Ovary (tissue), 3 donors: ENCODE data around the gene SLC22A13.
"Not testable (repeated sequence)": the region's sequence is repeated elsewhere in the genome, so short reads cannot be mapped to it uniquely, and the experiment has no call there.

Experiments used
- CTCF ChIP-seq, 3 donors: fragments of 450-650 bp in 2 of 3; fragments of 200-600 bp in 1 of 3; IDR thresholded peaks; one replicate each; pipeline versions ENCODE4 v1.5.1 to v1.8.0; 2016 to 2022; ENCODE audit warnings: antibody characterized with exemption in 3 of 3, mild to moderate bottlenecking in 1 of 3
- EP300 ChIP-seq: sonication (generic); formaldehyde crosslinking; IDR thresholded peaks from one replicate; pipeline ENCODE4 v1.6.1; 2017; ENCODE audit warnings: antibody characterized with exemption
- POLR2A ChIP-seq: fragments of 450-650 bp; IDR thresholded peaks from one replicate; pipeline ENCODE4 v1.6.1; 2017; ENCODE audit warnings: antibody characterized with exemption, mild to moderate bottlenecking, moderate library complexity
- donor health status: DM: no; HTN: no; CAD: no.

- TF ChIP-seq CTCF (IDR thresholded peaks at IDR 0.05); POLR2A; EP300: not testable (repeated sequence)
These were observed 55.0 kb downstream of the SLC22A13 start for GRCh38 chr3:38320638-38321037.
